D721Med (cell line): Measurements from ENCODE around the gene VWA3B.

ENCODE experiments used
- DNase-seq: peaks from one replicate; pipeline ENCODE4 v3.0.0; 2011; ENCODE audit warnings: low spot score; ENCODE audit not compliant: insufficient read length
- FAIRE-seq: peaks from 2 replicates; lab custom pipeline; 2011; peaks lifted over from hg19 to GRCh38; lab: Jason Lieb, UNC
- CTCF ChIP-seq: IDR thresholded peaks from 2 replicates; pipeline ENCODE4 v1.5.1; 2012; ENCODE audit warnings: mild to moderate bottlenecking, control low read depth; ENCODE audit not compliant: insufficient read depth; ENCODE audit errors: missing control alignments

The VWA3B gene

DNA sequence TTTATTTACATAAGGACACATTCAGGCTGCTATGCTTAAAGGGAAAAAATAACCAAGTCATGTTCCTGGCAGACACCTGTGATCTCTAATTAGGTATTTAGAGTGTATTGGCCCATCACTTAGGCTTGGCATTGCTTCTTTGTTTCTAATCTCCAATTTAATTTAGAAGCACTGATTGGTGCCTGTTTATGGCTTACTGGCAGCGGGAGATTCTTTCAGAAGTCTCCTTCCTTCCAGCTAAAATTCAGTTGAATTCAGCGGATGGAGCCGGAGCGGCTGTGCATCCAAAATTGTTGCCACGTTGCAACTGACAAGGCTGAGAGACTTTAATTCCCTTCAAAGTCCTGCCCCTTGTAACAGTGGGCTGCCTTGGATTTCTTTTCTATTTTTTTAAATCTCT is 66.5 kb downstream of the VWA3B start:
- TF ChIP-seq CTCF, result no peak
- DNase-seq (no peak), FAIRE-seq (no peak)

DNA sequence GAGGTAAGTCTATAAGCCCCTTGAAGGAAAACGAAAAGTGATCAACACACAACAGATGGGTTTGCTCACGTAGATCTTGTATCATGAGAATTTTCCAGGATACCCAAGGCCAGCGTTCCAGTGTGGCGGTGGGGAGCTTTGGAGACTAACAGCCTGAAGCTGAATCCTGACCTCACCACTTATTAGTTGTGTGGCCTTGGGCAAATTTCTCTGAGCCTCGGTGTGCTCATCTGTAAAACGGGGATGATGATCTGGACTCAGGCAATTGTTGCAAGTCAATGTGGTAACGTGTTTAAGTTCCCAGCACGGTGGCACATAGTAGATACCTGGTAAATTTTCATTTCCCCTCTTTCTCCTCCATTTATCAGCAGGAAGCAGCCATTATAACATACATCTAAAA is 68.3 kb downstream of the VWA3B start:
- no peak for FAIRE-seq
- no peak for TF ChIP-seq CTCF
- DNase-seq, result no peak

GRCh38 chr2:98155716-98156115 is 68.7 kb downstream of the VWA3B start:
- DNase-seq (no peak), FAIRE-seq (no peak)
- TF ChIP-seq CTCF, result no peak

DNA sequence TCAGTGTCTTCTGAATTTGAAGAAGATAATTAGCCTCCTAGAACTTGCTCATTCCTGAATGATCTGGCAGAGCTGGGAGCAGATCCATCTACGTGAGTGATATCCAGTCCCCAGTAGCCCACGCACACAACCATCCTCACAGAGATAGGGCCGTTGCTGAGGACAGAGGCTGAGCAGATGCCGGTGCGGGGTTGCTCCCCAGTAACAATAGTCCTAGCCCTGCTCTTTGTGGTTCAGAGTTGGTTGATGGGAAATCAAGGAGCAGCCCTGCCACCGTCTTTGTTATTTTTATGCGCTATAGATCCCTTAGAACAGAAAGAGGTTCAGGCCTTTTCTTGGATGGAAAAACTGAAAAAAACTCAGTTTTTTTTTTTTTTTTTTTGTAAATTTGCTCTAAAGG is 69.3 kb downstream of the VWA3B start:
- DNase-seq (no peak), FAIRE-seq (no peak)
- TF ChIP-seq CTCF, result no peak

GRCh38 chr2:98157557-98157956 is 70.6 kb downstream of the VWA3B start:
- FAIRE-seq, result no peak
- no peak for DNase-seq
- no peak for TF ChIP-seq CTCF

- no peak for TF ChIP-seq CTCF
- FAIRE-seq, result no peak
- no peak for DNase-seq
Observed at GRCh38 chr2:98158305-98158704, 71.3 kb downstream of the VWA3B start.

DNA sequence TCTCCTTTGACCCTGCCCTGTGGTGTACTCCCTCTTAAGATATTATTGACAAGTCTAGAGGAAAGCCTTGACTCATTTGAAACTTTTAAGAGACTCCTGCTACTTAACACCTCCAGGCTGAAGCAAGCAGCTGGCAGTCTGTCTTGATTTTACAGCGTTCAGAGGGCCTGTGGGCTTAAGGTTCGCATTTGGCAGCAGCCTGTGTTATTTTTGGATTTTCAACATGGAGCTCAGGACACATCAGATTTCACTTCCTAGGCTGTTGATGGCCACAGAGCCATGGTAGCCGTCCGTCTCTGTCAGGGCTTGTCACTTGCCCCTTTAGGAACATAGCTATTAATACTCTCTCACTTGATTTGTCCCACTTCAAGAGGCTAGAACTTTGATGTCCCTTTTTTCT is 73.6 kb downstream of the VWA3B start:
- DNase-seq, result no peak
- TF ChIP-seq CTCF, result no peak
- FAIRE-seq, result no peak
